Measurements from ENCODE around the gene SPESP1. TPM values are rescaled to one million over a fixed set of nuclear protein-coding genes. Genes with fewer than 3 reads are reported as not detected.

Gene SPESP1
- total RNA-seq, 1 experiment from 2014 or later: not detected

DNA sequence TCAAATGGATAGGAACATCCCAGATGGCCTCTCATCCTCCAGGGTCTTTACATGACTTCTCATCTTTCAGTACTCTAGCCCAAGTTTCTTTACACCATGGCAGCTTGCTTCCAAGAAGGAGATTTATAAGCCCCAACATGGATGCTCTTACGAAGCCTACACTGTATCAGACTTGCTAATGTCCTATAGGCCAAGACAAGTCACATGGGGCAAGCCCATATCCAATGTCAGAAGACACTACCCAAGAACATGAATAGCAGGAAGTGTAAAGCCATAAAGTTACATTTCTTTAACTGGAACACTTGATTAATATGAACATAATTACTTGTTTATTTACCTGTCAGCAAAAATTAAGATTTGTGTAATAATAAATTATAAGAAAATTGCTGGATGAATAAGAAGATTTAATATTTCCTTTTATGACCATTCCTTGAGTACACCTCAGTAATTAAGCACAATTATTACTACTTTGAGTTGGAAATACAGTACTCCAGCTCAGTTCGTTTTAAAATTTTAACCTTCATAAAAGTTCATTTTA, 5.1 kb downstream of the SPESP1 start:
- Histone ChIP-seq H3K27me3 (ENCODE audit: control insufficient read depth, insufficient read depth, low read length) (peaks cover 21% of the 10 kb centered on the region), H3K27ac (ENCODE audit: low read length) (no peak overlapping the region), H3K36me3 (ENCODE audit: control insufficient read depth, insufficient read depth, low read length) (no peaks in the 10 kb centered on the region), H3K4me3 (ENCODE audit: low read depth in 2 of 2, low read length in 2 of 2) (no peak overlapping the region), H3K9me3 (ENCODE audit: control insufficient read depth, insufficient read depth, low read depth, low read length) (no peaks in the 10 kb centered on the region), H3K4me1 (ENCODE audit: control insufficient read depth, insufficient read depth, low read length) (no peaks in the 10 kb centered on the region)
- intact Hi-C loops (cut with micrococcal nuclease; ENCODE audit: unreplicated experiment): no loop called here
- POLR2A ChIA-PET: no interaction called here
- DNase-seq (ENCODE audit: low read depth, low spot score) (no peak), ATAC-seq (no peak)
- in situ Hi-C loops (cut with HindIII; ENCODE audit: low pct_unique_long_range_greater_than_20kb, low sequenced_read_pairs): no loop called here
- BruUV-seq (replicated peaks): no TSS peak
- CTCF ChIA-PET: interaction anchor here (0.6 kb wide), 1 partner anchor 236 kb away, joined by 5 read pairs; no protein-coding TSS in a partner anchor
- TF ChIP-seq POLR2AphosphoS5 (IDR thresholded peaks at IDR 0.05; ENCODE audit: low read depth, low read length) (no peak), SIN3A (IDR thresholded peaks at IDR 0.05; ENCODE audit: borderline replicate concordance, insufficient read depth, low read depth, low read length) (no peak), REST (IDR thresholded peaks at IDR 0.05; ENCODE audit: insufficient read depth in 1 of 2, low read depth in 2 of 2, low read length in 1 of 2) (no peak), TCF7L2 (IDR thresholded peaks at IDR 0.05; ENCODE audit: low read depth, low read length) (no peak)
- TF ChIP-seq, protein P1, sequence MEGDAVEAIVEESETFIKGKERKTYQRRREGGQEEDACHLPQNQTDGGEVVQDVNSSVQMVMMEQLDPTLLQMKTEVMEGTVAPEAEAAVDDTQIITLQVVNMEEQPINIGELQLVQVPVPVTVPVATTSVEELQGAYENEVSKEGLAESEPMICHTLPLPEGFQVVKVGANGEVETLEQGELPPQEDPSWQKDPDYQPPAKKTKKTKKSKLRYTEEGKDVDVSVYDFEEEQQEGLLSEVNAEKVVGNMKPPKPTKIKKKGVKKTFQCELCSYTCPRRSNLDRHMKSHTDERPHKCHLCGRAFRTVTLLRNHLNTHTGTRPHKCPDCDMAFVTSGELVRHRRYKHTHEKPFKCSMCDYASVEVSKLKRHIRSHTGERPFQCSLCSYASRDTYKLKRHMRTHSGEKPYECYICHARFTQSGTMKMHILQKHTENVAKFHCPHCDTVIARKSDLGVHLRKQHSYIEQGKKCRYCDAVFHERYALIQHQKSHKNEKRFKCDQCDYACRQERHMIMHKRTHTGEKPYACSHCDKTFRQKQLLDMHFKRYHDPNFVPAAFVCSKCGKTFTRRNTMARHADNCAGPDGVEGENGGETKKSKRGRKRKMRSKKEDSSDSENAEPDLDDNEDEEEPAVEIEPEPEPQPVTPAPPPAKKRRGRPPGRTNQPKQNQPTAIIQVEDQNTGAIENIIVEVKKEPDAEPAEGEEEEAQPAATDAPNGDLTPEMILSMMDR (IDR thresholded peaks at IDR 0.05): no peak

DNA sequence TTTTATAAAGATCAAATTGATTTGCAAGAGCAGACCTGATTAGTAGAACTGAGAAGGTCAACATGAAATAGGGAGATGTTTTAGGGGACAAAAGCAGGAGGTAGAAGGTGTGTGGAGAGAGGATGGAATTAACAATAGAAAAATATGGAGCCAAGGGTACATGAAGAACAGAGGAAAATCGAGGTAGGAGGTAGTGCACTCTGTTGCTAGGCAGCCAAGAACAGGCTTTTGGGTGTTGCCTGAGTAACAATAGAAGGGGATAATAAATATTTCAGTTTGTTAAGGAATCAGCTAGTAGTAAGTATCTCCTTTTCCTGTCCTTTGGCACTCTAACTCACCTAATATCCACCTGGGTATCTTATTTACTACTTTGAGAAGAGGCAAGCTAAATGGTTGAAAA, 9.2 kb downstream of the SPESP1 start:
- ATAC-seq (no peak), DNase-seq (ENCODE audit: low read depth, low spot score) (no peak)
- Histone ChIP-seq H3K27ac (ENCODE audit: low read length) (no peak overlapping the region), H3K4me1 (ENCODE audit: control insufficient read depth, insufficient read depth, low read length) (no peaks in the 10 kb centered on the region), H3K27me3 (ENCODE audit: control insufficient read depth, insufficient read depth, low read length) (peaks cover 21% of the 10 kb centered on the region), H3K4me3 (ENCODE audit: low read depth in 2 of 2, low read length in 2 of 2) (no peak overlapping the region), H3K36me3 (ENCODE audit: control insufficient read depth, insufficient read depth, low read length) (no peaks in the 10 kb centered on the region), H3K9me3 (ENCODE audit: control insufficient read depth, insufficient read depth, low read depth, low read length) (no peaks in the 10 kb centered on the region)
- TF ChIP-seq REST (IDR thresholded peaks at IDR 0.05; ENCODE audit: insufficient read depth in 1 of 2, low read depth in 2 of 2, low read length in 1 of 2): no peak
- no peak for TF ChIP-seq SIN3A (IDR thresholded peaks at IDR 0.05; ENCODE audit: borderline replicate concordance, insufficient read depth, low read depth, low read length)
- no peak for TF ChIP-seq POLR2AphosphoS5 (IDR thresholded peaks at IDR 0.05; ENCODE audit: low read depth, low read length)
- no peak for TF ChIP-seq TCF7L2 (IDR thresholded peaks at IDR 0.05; ENCODE audit: low read depth, low read length)
- TF ChIP-seq, protein P1 (IDR thresholded peaks at IDR 0.05): no peak
- BruUV-seq (replicated peaks): no TSS peak
- ChIA-PET POLR2A (interaction anchor here (0.5 kb wide), 1 partner anchor 278 kb away, joined by 9 read pairs; no protein-coding TSS in a partner anchor), CTCF (no interaction called here)
- intact Hi-C loops (cut with micrococcal nuclease; ENCODE audit: unreplicated experiment) (no loop called here), in situ Hi-C loops (cut with HindIII; ENCODE audit: low pct_unique_long_range_greater_than_20kb, low sequenced_read_pairs) (no loop called here)
